ENCODE results near the gene CLEC1A.

DNA sequence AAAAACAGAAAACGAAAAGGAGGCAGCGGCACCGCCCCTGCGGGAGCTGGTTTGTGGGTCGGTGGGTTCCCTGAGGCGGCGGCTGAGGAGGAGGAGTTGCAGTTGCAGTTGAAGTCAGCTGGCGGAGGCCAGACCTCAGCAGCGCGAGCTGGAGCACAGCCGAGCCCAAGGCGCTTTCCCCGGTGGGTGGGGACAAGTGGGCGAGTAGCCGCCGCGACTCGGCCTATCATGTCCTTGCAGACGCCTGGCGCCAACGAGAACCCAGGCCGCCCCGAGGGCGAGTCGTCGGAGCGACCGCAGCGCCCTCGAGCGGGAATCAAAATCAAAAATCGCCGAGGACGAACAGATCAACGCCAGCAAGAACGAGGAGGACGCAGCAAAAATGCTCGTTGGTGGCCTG lies 12.7 kb upstream of the CLEC1A start:
- TF ChIP-seq ZNF614 (CRISPR knock-in tag; IDR thresholded peaks at IDR 0.05; ENCODE audit: borderline replicate concordance) (no peak), CREB1 (IDR thresholded peaks at IDR 0.05) (no peak), CREB1 (CRISPR knock-in tag; IDR thresholded peaks at IDR 0.05) (no peak), CTCF (CRISPR knock-in tag; IDR thresholded peaks at IDR 0.05) (no peak), TAF15 (IDR thresholded peaks at IDR 0.05; ENCODE audit: low read depth, low read length, poor library complexity, severe bottlenecking) (no peak), JARID2 (CRISPR knock-in tag; IDR thresholded peaks at IDR 0.05; ENCODE audit: insufficient replicate concordance) (no peak), ZBTB33 (CRISPR knock-in tag; IDR thresholded peaks at IDR 0.05) (no peak), BRD4 (CRISPR knock-in tag; IDR thresholded peaks at IDR 0.05) (no peak), HDAC1 (CRISPR knock-in tag; IDR thresholded peaks at IDR 0.05) (no peak), JUN (CRISPR knock-in tag; IDR thresholded peaks at IDR 0.05) (no peak), POLR2A (IDR thresholded peaks at IDR 0.05; ENCODE audit: insufficient read depth in 1 of 2, low read depth in 2 of 2, low read length in 2 of 2) (no peak), ZBTB21 (CRISPR knock-in tag; IDR thresholded peaks at IDR 0.05) (no peak)
- TF ChIP-seq, protein P1, sequence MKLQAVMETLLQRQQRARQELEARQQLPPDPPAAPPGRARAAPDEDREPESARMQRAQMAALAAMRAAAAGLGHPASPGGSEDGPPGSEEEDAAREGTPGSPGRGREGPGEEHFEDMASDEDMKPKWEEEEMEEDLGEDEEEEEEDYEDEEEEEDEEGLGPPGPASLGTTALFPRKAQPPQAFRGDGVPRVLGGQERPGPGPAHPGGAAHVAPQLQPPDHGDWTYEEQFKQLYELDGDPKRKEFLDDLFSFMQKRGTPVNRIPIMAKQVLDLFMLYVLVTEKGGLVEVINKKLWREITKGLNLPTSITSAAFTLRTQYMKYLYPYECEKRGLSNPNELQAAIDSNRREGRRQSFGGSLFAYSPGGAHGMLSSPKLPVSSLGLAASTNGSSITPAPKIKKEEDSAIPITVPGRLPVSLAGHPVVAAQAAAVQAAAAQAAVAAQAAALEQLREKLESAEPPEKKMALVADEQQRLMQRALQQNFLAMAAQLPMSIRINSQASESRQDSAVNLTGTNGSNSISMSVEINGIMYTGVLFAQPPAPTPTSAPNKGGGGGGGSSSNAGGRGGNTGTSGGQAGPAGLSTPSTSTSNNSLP (IDR thresholded peaks at IDR 0.05; ENCODE audit: low read depth, low read length): no peak
